Kidney (tissue), 14 donors: Measurements from ENCODE around the gene DYNLT5. TPM values are rescaled to one million over a fixed set of nuclear protein-coding genes. Genes with fewer than 3 reads are reported as not detected.

Experiments
- DNase-seq, 5 donors: peaks; one replicate each; pipeline ENCODE4 v3.0.0-alpha.2; 2013 to 2020
- FAIRE-seq: peaks from 2 replicates; lab custom pipeline; 2012; peaks lifted over from hg19 to GRCh38; lab: Jason Lieb, UNC
- H3K27ac ChIP-seq, 2 donors: one replicate each; pipeline ENCODE4 v1.7.0; 2013; ENCODE audit warnings: low read depth in 2 of 2, low read length in 2 of 2, inconsistent platforms in 1 of 2
- H3K27me3 ChIP-seq: one replicate; pipeline ENCODE4 v1.7.1; 2013; ENCODE audit warnings: low read length, inconsistent platforms; ENCODE audit not compliant: control insufficient read depth, insufficient read depth
- H3K36me3 ChIP-seq, 3 donors: one replicate each; pipeline versions ENCODE4 v1.7.0 to v1.7.1; 2013; ENCODE audit warnings: low read length in 3 of 3, control low read depth in 1 of 3, inconsistent platforms in 1 of 3; ENCODE audit not compliant: insufficient read depth in 3 of 3, control insufficient read depth in 2 of 3
- H3K4me1 ChIP-seq, 3 donors: one replicate each; pipeline versions ENCODE4 v1.7.0 to v1.7.1; 2013; ENCODE audit warnings: low read length in 3 of 3, inconsistent platforms in 1 of 3, low read depth in 1 of 3; ENCODE audit not compliant: control insufficient read depth in 2 of 3, insufficient read depth in 2 of 3
- H3K4me3 ChIP-seq, 3 donors: one replicate each; pipeline versions ENCODE4 v1.7.0 to v1.8.1; 2013; ENCODE audit warnings: low read length in 3 of 3, control low read depth in 1 of 3, inconsistent platforms in 1 of 3
- H3K9ac ChIP-seq, 3 donors: one replicate each; pipeline versions ENCODE4 v1.7.0 to v1.7.1; 2013; ENCODE audit warnings: low read length in 3 of 3, control low read depth in 1 of 3, inconsistent platforms in 1 of 3
- H3K9me3 ChIP-seq, 3 donors: one replicate each; pipeline versions ENCODE4 v1.7.0 to v1.7.1; 2013; ENCODE audit warnings: low read length in 3 of 3, control low read depth in 1 of 3, inconsistent platforms in 1 of 3; ENCODE audit not compliant: control insufficient read depth in 2 of 3, insufficient read depth in 1 of 3
- intact Hi-C: fragments of 100-400 bp; cut with DNase I; formaldehyde crosslinking; loops from one replicate; pipeline ENCODE4 v1.11.1; 2022
- polyA plus RNA-seq: library from polyadenylated mRNA; stranded (reverse); fragments of 350-450 nt; fragmentation: Illumina TruSeq; extraction: RNeasy Lipid Tissue Mini Kit (QIAGEN cat#74804); gene quantifications from one replicate; pipeline ENCODE4 v1.2.3, GENCODE V29; 2014; ENCODE audit warnings: low read depth, low replicate concordance; ENCODE audit not compliant: insufficient read depth
- total RNA-seq: library from RNA; stranded (reverse); fragmentation: NEBNext Ultra II Directional; extraction: Animal tissue kit (Norgen Biotek cat#: 25700); gene quantifications from one replicate; pipeline ENCODE4 v1.2.1, GENCODE V29; 2021
- TF ChIP-seq, protein P1 (sequence below): IDR thresholded peaks from 3 replicates; pipeline ENCODE4 v1.5.1; 2012; ENCODE audit warnings: mild to moderate bottlenecking, moderate library complexity, borderline replicate concordance; ENCODE audit not compliant: insufficient read depth; ENCODE audit errors: extremely low read depth
- donor health status: control.
- donor health status: control.
- donor health status: control.
- donor health status: control.
- donor health status: control.
- donor health status: DM: yes; HTN: yes; CAD: no.
- donor health status: Normal renal cell carcinoma (clear cell type).

Gene DYNLT5
- total and polyA plus RNA-seq, 2 donors from 2014 or later = 0.41 to 1.4 TPM

DNA sequence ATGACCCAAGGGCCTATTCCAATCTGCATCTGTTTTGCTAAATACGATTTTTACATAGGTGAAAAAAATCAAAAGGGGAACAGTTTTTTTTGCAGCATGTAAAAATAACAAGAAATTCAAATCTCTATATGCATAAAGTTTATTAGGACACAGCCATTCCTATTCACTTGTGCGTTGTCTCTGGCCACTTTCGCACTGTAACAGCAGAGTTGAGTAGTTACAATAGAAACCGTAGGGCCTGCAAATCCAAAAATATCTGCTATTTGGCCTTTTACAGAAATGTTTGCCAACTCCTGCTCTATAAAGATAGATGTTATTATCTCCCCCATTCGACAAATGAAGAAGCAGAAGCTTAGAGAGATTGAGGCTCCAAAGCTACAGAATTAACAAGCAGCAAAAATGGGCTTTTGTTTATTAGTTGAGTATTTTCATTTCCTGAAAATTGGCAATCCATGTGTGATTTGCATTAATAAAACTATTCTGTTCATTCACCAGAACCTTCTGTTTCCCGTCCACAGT, 5.5 kb downstream of the DYNLT5 start:
- Histone ChIP-seq H3K4me1 (peaks cover 0 to 2% (median 0%) of the 10 kb centered on the region in 3 donors), H3K9ac (no peak overlapping the region), H3K4me3 (no peak overlapping the region), H3K9me3 (no peaks in the 10 kb centered on the region), H3K36me3 (no peaks in the 10 kb centered on the region), H3K27me3 (peaks cover 2% of the 10 kb centered on the region), H3K27ac (no peak overlapping the region)
- DNase-seq (no peak), FAIRE-seq (no peak)
- TF ChIP-seq, protein P1, sequence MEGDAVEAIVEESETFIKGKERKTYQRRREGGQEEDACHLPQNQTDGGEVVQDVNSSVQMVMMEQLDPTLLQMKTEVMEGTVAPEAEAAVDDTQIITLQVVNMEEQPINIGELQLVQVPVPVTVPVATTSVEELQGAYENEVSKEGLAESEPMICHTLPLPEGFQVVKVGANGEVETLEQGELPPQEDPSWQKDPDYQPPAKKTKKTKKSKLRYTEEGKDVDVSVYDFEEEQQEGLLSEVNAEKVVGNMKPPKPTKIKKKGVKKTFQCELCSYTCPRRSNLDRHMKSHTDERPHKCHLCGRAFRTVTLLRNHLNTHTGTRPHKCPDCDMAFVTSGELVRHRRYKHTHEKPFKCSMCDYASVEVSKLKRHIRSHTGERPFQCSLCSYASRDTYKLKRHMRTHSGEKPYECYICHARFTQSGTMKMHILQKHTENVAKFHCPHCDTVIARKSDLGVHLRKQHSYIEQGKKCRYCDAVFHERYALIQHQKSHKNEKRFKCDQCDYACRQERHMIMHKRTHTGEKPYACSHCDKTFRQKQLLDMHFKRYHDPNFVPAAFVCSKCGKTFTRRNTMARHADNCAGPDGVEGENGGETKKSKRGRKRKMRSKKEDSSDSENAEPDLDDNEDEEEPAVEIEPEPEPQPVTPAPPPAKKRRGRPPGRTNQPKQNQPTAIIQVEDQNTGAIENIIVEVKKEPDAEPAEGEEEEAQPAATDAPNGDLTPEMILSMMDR = no peak
- intact Hi-C loops = no loop called here

DNA sequence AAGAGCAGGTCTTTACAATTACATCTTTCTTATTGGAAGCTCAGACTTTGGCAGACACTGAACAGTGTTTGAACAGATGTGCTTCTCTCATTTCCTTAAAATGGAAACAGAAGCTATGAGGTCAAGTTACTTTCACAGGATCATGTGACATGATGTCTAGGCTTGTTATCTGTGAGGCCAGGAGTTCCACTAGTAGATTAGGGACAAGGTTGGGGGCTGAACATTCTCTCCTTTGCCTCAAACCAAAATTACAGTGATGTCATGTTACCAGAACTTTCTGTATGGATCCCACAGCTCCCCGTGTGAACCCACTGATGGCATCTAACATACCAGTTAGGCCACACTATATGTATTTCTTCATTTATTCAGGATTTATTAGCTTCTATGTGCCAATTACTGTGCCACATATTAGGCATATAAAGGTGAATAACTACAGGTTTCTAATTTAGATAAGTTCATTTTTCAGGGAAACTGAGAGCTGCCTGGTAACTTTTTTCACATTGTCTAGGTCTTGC, 6.0 kb downstream of the DYNLT5 start:
- Histone ChIP-seq H3K36me3 (no peaks in the 10 kb centered on the region), H3K27me3 (no peaks in the 10 kb centered on the region), H3K9ac (no peak overlapping the region), H3K4me3 (no peak overlapping the region), H3K9me3 (no peaks in the 10 kb centered on the region), H3K27ac (no peak overlapping the region), H3K4me1 (no peaks in the 10 kb centered on the region)
- TF ChIP-seq, protein P1 = no peak
- intact Hi-C loops = no loop called here
- peak in 1 of 5 donors; percentile 9 for DNase-seq
- FAIRE-seq = no peak

DNA sequence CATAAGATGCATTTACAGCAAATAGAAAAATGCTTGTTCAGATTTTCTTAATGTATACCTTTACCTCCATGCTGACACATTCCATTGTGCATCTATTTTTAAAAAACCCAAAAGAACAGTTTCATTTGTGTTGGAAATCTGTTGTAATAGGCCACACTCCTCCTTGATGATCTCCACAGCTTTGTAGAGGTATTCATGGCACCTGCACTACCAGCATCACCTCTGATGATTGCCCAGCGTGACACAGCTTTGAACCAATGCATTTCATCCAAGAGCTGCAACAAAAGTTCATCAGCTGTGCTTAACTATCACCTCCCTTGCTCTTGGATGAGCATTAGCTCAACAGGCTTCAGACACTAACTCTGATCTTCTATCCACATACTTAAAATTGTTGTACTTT, 8.2 kb downstream of the DYNLT5 start:
- TF ChIP-seq, protein P1 = no peak
- Histone ChIP-seq H3K9ac (no peak overlapping the region), H3K4me1 (no peaks in the 10 kb centered on the region), H3K9me3 (no peaks in the 10 kb centered on the region), H3K27me3 (no peaks in the 10 kb centered on the region), H3K4me3 (no peak overlapping the region), H3K36me3 (no peaks in the 10 kb centered on the region), H3K27ac (no peak overlapping the region)
- no peak for DNase-seq
- intact Hi-C loops = no loop called here
- FAIRE-seq = no peak

DNA sequence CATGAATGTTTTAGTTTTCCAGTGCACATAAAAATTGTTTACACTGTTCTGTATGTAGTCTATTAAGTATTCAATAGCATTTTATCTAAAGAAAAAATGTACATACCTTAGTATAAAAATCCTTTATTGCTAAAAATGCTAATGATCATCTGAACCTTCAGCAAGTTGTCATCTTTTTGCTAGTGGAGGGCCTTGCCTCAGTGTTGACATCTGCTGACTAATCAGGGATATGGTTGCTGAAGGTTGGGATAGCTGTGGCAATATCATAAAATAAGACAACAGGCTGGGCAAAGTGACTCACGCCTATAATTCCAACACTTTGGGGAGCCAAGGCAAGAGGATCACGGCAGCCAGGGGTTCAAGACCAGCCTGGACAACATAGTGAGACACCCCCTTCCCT, 9.0 kb downstream of the DYNLT5 start:
- no peak for FAIRE-seq
- H3K9me3 ChIP-seq = no peaks in the 10 kb centered on the region
- intact Hi-C loops = no loop called here
- no peaks in the 10 kb centered on the region for H3K27me3 ChIP-seq
- H3K36me3 ChIP-seq = no peaks in the 10 kb centered on the region
- no peak for DNase-seq
- H3K4me1 ChIP-seq = no peaks in the 10 kb centered on the region
- H3K27ac ChIP-seq = no peak overlapping the region
- H3K4me3 ChIP-seq = no peak overlapping the region
- no peak overlapping the region for H3K9ac ChIP-seq
- TF ChIP-seq, protein P1 = no peak
